Lung (tissue), 12 donors: ENCODE results near the gene EPHB2. TPM values are rescaled to one million over a fixed set of nuclear protein-coding genes. Genes with fewer than 3 reads are reported as not detected.

ENCODE experiments used
- ATAC-seq: fragments of 200-7000 bp; cut with Tn5 transposase; one replicate; pipeline ENCODE4 v1.9.1; 2020; ENCODE audit warnings: moderate number of reproducible peaks; ENCODE audit not compliant: insufficient read depth, low FRiP score
- DNase-seq, 3 donors: peaks; one replicate each; pipeline ENCODE4 v3.0.0-alpha.2; 2013 to 2017
- H3K27ac ChIP-seq, 2 donors: one replicate each; pipeline ENCODE4 v1.5.1; 2013; ENCODE audit warnings: mild to moderate bottlenecking in 2 of 2, moderate library complexity in 2 of 2, control low read depth in 1 of 2, inconsistent platforms in 1 of 2, low read depth in 1 of 2, low read length in 1 of 2
- H3K27me3 ChIP-seq, 3 donors: one replicate each; pipeline ENCODE4 v1.5.1; 2013; ENCODE audit warnings: low read length in 2 of 3; ENCODE audit not compliant: control insufficient read depth in 3 of 3, insufficient read depth in 3 of 3
- H3K36me3 ChIP-seq, 4 donors: one replicate each; pipeline ENCODE4 v1.5.1; 2013; ENCODE audit warnings: low read length in 4 of 4, mild to moderate bottlenecking in 1 of 4, moderate library complexity in 1 of 4; ENCODE audit not compliant: control insufficient read depth in 4 of 4, insufficient read depth in 4 of 4
- H3K4me1 ChIP-seq, 5 donors: one replicate each; pipeline ENCODE4 v1.5.1; 2013; ENCODE audit warnings: low read length in 5 of 5, mild to moderate bottlenecking in 2 of 5, moderate library complexity in 1 of 5; ENCODE audit not compliant: control insufficient read depth in 5 of 5, insufficient read depth in 5 of 5
- H3K4me3 ChIP-seq: one replicate; pipeline ENCODE4 v1.5.1; 2013; ENCODE audit warnings: mild to moderate bottlenecking, control low read depth, moderate library complexity
- H3K9ac ChIP-seq, 2 donors: one replicate each; pipeline ENCODE4 v1.5.1; 2013; ENCODE audit warnings: low read length in 2 of 2, control low read depth in 1 of 2; ENCODE audit not compliant: insufficient read depth in 1 of 2
- H3K9me3 ChIP-seq, 4 donors: one replicate each; pipeline ENCODE4 v1.5.1; 2013; ENCODE audit warnings: low read length in 3 of 4, mild to moderate bottlenecking in 1 of 4, moderate library complexity in 1 of 4; ENCODE audit not compliant: control insufficient read depth in 4 of 4, insufficient read depth in 3 of 4
- CTCF ChIP-seq: IDR thresholded peaks from 2 replicates; pipeline ENCODE4 v1.5.1; 2012; ENCODE audit warnings: mild to moderate bottlenecking; ENCODE audit errors: control extremely low read depth, extremely low read depth
- WGBS, 2 donors: extraction: QIAGEN DNeasy Blood & Tissue Kit; methylation state at CpG; one replicate each; pipeline ENCODE4 v1.1.7; 2013; 5-methylcytosine and 5-hydroxymethylcytosine counted together
- polyA plus RNA-seq, 2 donors: library from polyadenylated mRNA; stranded (reverse); fragments of 200-250 nt; gene quantifications; one replicate each; pipeline ENCODE4 v1.2.1, GENCODE V29; 2013
- total RNA-seq, 2 donors: library from RNA; depleted of rRNA in 1 of 2; stranded (reverse); fragments of >200 nt in 1 of 2; gene quantifications; one replicate each; pipeline ENCODE4 v1.2.1, GENCODE V29; 2014 to 2021
- donor health status: control.
- donor health status: control.
- donor health status: Bipolar disorder and iron deficiency.
- donor health status: healthy.
- donor health status: DM: yes; HTN: yes; CAD: no.

EPHB2 gene
- total and polyA plus RNA-seq, 4 donors = 1.2 to 8.5 (median 5.8) TPM

DNA sequence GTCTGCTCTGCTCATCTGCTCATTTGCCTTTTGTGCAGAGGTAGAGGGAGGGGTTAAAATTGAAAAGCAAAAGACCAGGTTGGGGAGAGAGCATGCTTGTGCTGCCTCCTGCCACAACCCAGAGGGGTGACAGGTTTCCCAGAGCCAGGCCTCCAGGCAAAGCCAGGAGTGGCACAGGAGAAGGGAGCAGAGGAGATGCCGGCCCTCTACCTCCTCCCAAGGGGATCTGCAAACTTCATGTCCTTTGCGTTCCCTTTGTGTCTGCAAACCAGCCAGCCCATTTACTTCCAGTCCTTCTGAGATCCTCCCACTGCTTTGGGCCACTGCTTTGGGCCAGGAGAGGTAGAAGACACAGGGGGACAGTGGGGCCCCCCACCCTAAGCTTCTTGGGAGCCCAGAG is 67.8 kb downstream of the EPHB2 start:
- TF ChIP-seq CTCF = no peak
- peaks cover 0 to 48% (median 20%) of the 10 kb centered on the region in 5 donors for H3K4me1 ChIP-seq
- H3K36me3 ChIP-seq = no peaks in the 10 kb centered on the region
- H3K9ac ChIP-seq = no peak overlapping the region
- H3K4me3 ChIP-seq = no peak overlapping the region
- WGBS, 2 donors = 69 to 81% methylated on average over 2 of the region's 2 CpGs
- DNase-seq (no peak), ATAC-seq (no peak)
- no peaks in the 10 kb centered on the region for H3K9me3 ChIP-seq
- no peaks in the 10 kb centered on the region for H3K27me3 ChIP-seq
- H3K27ac ChIP-seq = no peak overlapping the region

GRCh38 chr1:22778862-22779520 is 68.4 kb downstream of the EPHB2 start:
- Histone ChIP-seq H3K4me1 (peaks cover 0 to 42% (median 14%) of the 10 kb centered on the region in 5 donors), H3K9ac (no peak overlapping the region), H3K36me3 (no peaks in the 10 kb centered on the region), H3K27me3 (no peaks in the 10 kb centered on the region), H3K27ac (no peak overlapping the region), H3K9me3 (no peaks in the 10 kb centered on the region), H3K4me3 (no peak overlapping the region)
- 37 to 63% methylated on average over 9 of the region's 9 CpGs for WGBS, 2 donors
- TF ChIP-seq CTCF = no peak
- peak; percentile 79 to 87 (median 79) for DNase-seq
- ATAC-seq = no peak

DNA sequence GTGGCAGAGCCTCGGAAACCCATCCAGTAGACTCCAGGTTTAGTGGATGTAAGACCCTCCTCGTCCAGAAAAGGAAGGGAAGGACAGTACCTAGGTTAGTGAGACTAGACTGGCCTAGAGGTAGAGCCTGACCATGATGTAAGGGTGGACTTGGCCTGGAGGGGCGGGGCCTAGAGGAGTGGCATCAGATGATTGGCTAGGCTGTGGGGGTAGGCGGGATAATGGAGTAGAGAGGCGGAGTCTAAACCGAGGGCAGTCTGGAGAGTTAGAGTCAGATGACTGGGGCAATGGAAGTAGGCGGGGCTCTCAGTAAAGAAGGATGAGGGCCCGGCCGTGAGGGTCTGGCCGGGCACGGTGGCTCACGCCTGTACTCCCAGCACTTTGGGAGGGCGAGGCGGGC is 70.1 kb downstream of the EPHB2 start:
- Histone ChIP-seq H3K9ac (no peak overlapping the region), H3K4me1 (peaks cover 0 to 25% (median 2%) of the 10 kb centered on the region in 5 donors), H3K9me3 (no peaks in the 10 kb centered on the region), H3K27ac (no peak overlapping the region), H3K4me3 (no peak overlapping the region), H3K36me3 (peaks cover 0 to 2% (median 0%) of the 10 kb centered on the region in 4 donors), H3K27me3 (no peaks in the 10 kb centered on the region)
- ATAC-seq (no peak), DNase-seq (no peak)
- WGBS, 2 donors = 86 to 88% methylated on average over 14 of the region's 14 CpGs
- no peak for TF ChIP-seq CTCF

GRCh38 chr1:22781483-22781882 is 70.8 kb downstream of the EPHB2 start:
- no peak for TF ChIP-seq CTCF
- H3K9me3 ChIP-seq = no peaks in the 10 kb centered on the region
- no peak for DNase-seq
- peaks cover 0 to 21% (median 2%) of the 10 kb centered on the region in 5 donors for H3K4me1 ChIP-seq
- 89 to 91% methylated on average over 4 of the region's 4 CpGs for WGBS, 2 donors
- no peak for ATAC-seq
- H3K4me3 ChIP-seq = no peak overlapping the region
- H3K27ac ChIP-seq = no peak overlapping the region
- H3K9ac ChIP-seq = no peak overlapping the region
- H3K27me3 ChIP-seq = no peaks in the 10 kb centered on the region
- H3K36me3 ChIP-seq = peaks cover 0 to 5% (median 0%) of the 10 kb centered on the region in 4 donors
